ENCODE measurements around the gene VDAC1. TPM values are rescaled to one million over a fixed set of nuclear protein-coding genes. Genes with fewer than 3 reads are reported as not detected.

Gene VDAC1
- total RNA-seq, 4 donors from 2014 or later = 151 to 220 (median 188) TPM

- TF ChIP-seq CTCF (IDR thresholded peaks at IDR 0.05) (no peak), POLR2A (IDR thresholded peaks at IDR 0.05) (no peak)
- Histone ChIP-seq H3K36me3 (peaks cover 0 to 17% (median 0%) of the 10 kb centered on the region in 3 donors), H3K27me3 (no peaks in the 10 kb centered on the region), H3K4me1 (peaks cover 25 to 44% (median 30%) of the 10 kb centered on the region in 3 donors), H3K9me3 (no peaks in the 10 kb centered on the region), H3K4me3 (peak overlapping the region; percentile 72 to 100 (median 90)), H3K27ac (peak overlapping the region; percentile 96 to 100 (median 98))
- 17 to 18% methylated on average over 14 to 32 of the region's 40 CpGs for WGBS, 2 donors
- no peak for DNase-seq
- intact Hi-C loops (cut with DNase I) = no loop called here
Measured at GRCh38 chr5:134005417-134006061, 764 bp upstream of the VDAC1 start.

- Histone ChIP-seq H3K4me3 (peak overlapping the region; percentile 72 to 100 (median 90)), H3K27ac (peak overlapping the region; percentile 96 to 100 (median 98)), H3K27me3 (no peaks in the 10 kb centered on the region), H3K9me3 (no peaks in the 10 kb centered on the region), H3K36me3 (peaks cover 0 to 24% (median 0%) of the 10 kb centered on the region in 3 donors), H3K4me1 (peaks cover 25 to 59% (median 44%) of the 10 kb centered on the region in 3 donors)
- no peak for DNase-seq
- TF ChIP-seq CTCF (IDR thresholded peaks at IDR 0.05) (peak in 1 of 6 experiments; percentile 11), POLR2A (IDR thresholded peaks at IDR 0.05) (peak in 1 of 4 donors; percentile 34)
- intact Hi-C loops (cut with DNase I) = no loop called here
- 0% methylated on average over 3 to 11 of the region's 90 CpGs for WGBS, 2 donors
Measured at GRCh38 chr5:134003817-134004625, 754 bp downstream of the VDAC1 start.

- peaks cover 0 to 24% (median 0%) of the 10 kb centered on the region in 3 donors for H3K36me3 ChIP-seq
- H3K27me3 ChIP-seq = no peaks in the 10 kb centered on the region
- peak overlapping the region; percentile 96 to 100 (median 98) for H3K27ac ChIP-seq
- peaks cover 25 to 67% (median 48%) of the 10 kb centered on the region in 3 donors for H3K4me1 ChIP-seq
- H3K9me3 ChIP-seq = no peaks in the 10 kb centered on the region
- peak overlapping the region; percentile 72 to 100 (median 90) for H3K4me3 ChIP-seq
- intact Hi-C loops (cut with DNase I) = no loop called here
- TF ChIP-seq POLR2A (IDR thresholded peaks at IDR 0.05) = no peak
- TF ChIP-seq CTCF (IDR thresholded peaks at IDR 0.05) = no peak
- no peak for DNase-seq
- WGBS, 2 donors = 18 to 19% methylated on average over 7 to 10 of the region's 11 CpGs
Measured at GRCh38 chr5:134003064-134003816, 1.5 kb downstream of the VDAC1 start.

GRCh38 chr5:134001938-134002731 is 2.6 kb downstream of the VDAC1 start:
- DNase-seq = no peak

More at GRCh38 chr5:134001938-134002731, 2.6 kb downstream of the VDAC1 start:
- peaks cover 25 to 75% (median 48%) of the 10 kb centered on the region in 3 donors for H3K4me1 ChIP-seq
- H3K27me3 ChIP-seq = no peaks in the 10 kb centered on the region
- peak overlapping the region in 2 of 4 donors; percentile 87 to 93 for H3K4me3 ChIP-seq
- H3K9me3 ChIP-seq = no peaks in the 10 kb centered on the region
- WGBS, 2 donors = 63 to 84% methylated on average over 12 to 13 of the region's 13 CpGs
- peak overlapping the region; percentile 19 to 99 (median 68) for H3K27ac ChIP-seq
- H3K36me3 ChIP-seq = peaks cover 0 to 24% (median 0%) of the 10 kb centered on the region in 3 donors
- no peak for TF ChIP-seq POLR2A (IDR thresholded peaks at IDR 0.05)
- no peak for TF ChIP-seq CTCF (IDR thresholded peaks at IDR 0.05)
- intact Hi-C loops (cut with DNase I) = no loop called here

Measured in esophagus squamous epithelium (tissue), 5 donors.